Right lobe of liver (tissue), 6 donors: ENCODE results near the gene CTIF. TPM values are rescaled to one million over a fixed set of nuclear protein-coding genes. Genes with fewer than 3 reads are reported as not detected.

Experiments
- ATAC-seq, 4 donors: fragments of 200-7000 bp; cut with Tn5 transposase; one replicate each; pipeline ENCODE4 v1.9.1; 2020; ENCODE audit warnings: mild to moderate bottlenecking in 4 of 4, moderate library complexity in 4 of 4
- DNase-seq, 3 donors: peaks; one replicate each; pipeline ENCODE4 v3.0.0-alpha.2; 2020
- H3K27ac ChIP-seq, 3 donors: fragments of 200-600 bp; one replicate each; pipeline ENCODE4 v1.8.0; 2022
- H3K27me3 ChIP-seq, 2 donors: fragments of 200-600 bp; one replicate each; pipeline ENCODE4 v1.8.0; 2022
- H3K36me3 ChIP-seq, 4 donors: fragments of 200-600 bp; sonication (generic) in 1 of 4; one replicate each; pipeline versions ENCODE4 v1.5.1 to v1.8.0; 2017 to 2022; ENCODE audit warnings: control low read depth in 1 of 4
- H3K4me1 ChIP-seq, 4 donors: fragments of 200-600 bp; sonication (generic) in 1 of 4; one replicate each; pipeline versions ENCODE4 v1.5.1 to v1.8.0; 2017 to 2022; ENCODE audit warnings: control low read depth in 1 of 4
- H3K4me3 ChIP-seq, 3 donors: fragments of 200-600 bp; one replicate each; pipeline ENCODE4 v1.8.0; 2022
- H3K9me3 ChIP-seq, 4 donors: fragments of 200-600 bp; sonication (generic) in 1 of 4; one replicate each; pipeline versions ENCODE4 v1.5.1 to v1.8.0; 2017 to 2022; ENCODE audit warnings: control low read depth in 1 of 4
- POLR2A ChIP-seq: fragments of 450-650 bp; IDR thresholded peaks from one replicate; pipeline ENCODE4 v1.6.1; 2017; ENCODE audit warnings: antibody characterized with exemption, mild to moderate bottlenecking
- WGBS: methylation state at CpG from one replicate; pipeline ENCODE4 v1.1.6; 2018; ENCODE audit warnings: low coverage, low lambda C conversion rate; ENCODE audit not compliant: insufficient coverage; ENCODE audit errors: missing lambda C conversion rate; 5-methylcytosine and 5-hydroxymethylcytosine counted together
- intact Hi-C, 2 donors: fragments of 100-400 bp; cut with DNase I; formaldehyde crosslinking; loops; one replicate each; pipeline versions ENCODE4 v1.11.2 to v1.14.1; 2022
- total RNA-seq, 6 experiments: library from RNA; depleted of rRNA in 2 of 6; stranded (reverse); fragments of >200 nt in 2 of 6; fragmentation: NEBNext Ultra II Directional in 3 of 6; extraction: Animal tissue kit (Norgen Biotek cat#: 25700) in 3 of 6; gene quantifications; one replicate each; pipeline versions ENCODE4 v1.1.0 to v1.2.4, GENCODE V29; 2016 to 2023
- TF ChIP-seq, protein P1 (sequence below), 4 donors: fragments of 200-600 bp in 3 of 4; fragments of 450-650 bp in 1 of 4; IDR thresholded peaks; one replicate each; pipeline versions ENCODE4 v1.5.1 to v1.8.0; 2016 to 2022; ENCODE audit warnings: antibody characterized with exemption in 4 of 4, mild to moderate bottlenecking in 2 of 4
- donor health status: DM: no; HTN: yes; CAD: no.
- donor health status: DM: no; HTN: no; CAD: no.
- donor health status: DM: no; HTN: no; CAD: no.
- donor health status: DM: no; HTN: yes; CAD: no.
- donor health status: DM: no; HTN: yes; CAD: no.

The CTIF gene
- total RNA-seq, 6 experiments from 2014 or later, result 29.0 to 60.6 (median 43.1) TPM

DNA sequence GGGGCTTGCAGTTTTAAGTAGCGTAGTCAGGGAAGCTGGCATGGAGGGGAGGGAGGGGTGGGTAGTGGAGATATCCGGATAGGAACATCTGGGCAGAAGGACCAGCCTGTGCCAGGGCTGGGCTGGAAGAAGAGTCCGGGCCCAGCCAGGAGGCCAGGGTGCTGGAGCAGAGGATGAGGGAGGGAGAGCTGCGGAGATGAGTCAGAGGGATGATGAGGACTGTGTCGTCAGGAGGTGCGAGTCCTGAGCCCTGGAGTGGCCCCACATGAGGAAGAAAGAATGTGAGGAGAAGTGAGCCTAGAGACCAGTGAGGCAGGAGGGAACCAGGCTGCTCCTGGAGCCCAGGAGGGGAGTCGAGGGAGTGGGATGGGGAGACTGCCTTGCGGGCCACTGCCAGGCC is 82.4 kb downstream of the CTIF start:
- Histone ChIP-seq H3K9me3 (no peaks in the 10 kb centered on the region), H3K4me3 (no peak overlapping the region), H3K27ac (no peak overlapping the region), H3K4me1 (no peaks in the 10 kb centered on the region), H3K27me3 (no peaks in the 10 kb centered on the region), H3K36me3 (peaks cover 0 to 34% (median 11%) of the 10 kb centered on the region in 4 donors)
- 89% methylated on average over 7 of the region's 8 CpGs for WGBS
- ATAC-seq, result no peak
- intact Hi-C loops, result no loop called here
- DNase-seq, result no peak
- TF ChIP-seq, protein P1, sequence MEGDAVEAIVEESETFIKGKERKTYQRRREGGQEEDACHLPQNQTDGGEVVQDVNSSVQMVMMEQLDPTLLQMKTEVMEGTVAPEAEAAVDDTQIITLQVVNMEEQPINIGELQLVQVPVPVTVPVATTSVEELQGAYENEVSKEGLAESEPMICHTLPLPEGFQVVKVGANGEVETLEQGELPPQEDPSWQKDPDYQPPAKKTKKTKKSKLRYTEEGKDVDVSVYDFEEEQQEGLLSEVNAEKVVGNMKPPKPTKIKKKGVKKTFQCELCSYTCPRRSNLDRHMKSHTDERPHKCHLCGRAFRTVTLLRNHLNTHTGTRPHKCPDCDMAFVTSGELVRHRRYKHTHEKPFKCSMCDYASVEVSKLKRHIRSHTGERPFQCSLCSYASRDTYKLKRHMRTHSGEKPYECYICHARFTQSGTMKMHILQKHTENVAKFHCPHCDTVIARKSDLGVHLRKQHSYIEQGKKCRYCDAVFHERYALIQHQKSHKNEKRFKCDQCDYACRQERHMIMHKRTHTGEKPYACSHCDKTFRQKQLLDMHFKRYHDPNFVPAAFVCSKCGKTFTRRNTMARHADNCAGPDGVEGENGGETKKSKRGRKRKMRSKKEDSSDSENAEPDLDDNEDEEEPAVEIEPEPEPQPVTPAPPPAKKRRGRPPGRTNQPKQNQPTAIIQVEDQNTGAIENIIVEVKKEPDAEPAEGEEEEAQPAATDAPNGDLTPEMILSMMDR (IDR thresholded peaks at IDR 0.05), result no peak
- TF ChIP-seq POLR2A, result no peak

DNA sequence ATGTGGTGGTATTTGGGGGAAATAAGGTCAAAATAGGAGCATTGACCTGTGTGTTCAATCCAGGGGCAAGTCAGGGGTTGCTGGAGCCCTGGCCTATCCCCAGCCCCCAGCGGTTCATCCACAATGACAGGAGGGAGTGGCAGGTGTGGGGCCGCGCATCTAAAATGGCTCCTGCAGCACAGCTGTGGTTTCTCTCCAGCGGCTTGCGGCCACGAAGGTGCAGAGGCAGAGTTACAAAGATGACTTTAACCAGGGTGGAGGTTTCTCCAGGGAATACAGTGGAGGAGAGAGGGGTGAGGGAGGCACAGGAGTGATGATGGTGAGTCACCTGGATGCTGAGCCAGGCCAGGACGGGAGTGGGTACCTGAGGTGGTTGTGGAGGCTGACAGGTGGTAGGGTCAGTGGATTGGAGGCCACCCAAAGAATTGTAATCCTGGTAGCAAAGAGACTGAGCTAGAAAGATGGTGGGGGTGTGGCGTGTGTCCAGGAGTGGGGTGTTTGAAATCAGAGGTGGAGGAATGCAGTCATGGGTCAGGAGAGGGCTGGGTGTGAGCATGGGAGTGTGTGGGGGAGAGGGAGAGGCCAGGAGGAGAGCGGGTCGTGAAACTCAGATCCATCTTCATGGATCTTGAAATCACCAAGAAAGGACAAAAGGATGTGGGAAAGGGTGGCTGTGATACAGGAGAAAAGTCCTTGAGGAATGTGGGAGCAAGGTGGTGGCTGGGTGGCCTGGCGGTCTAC is 83.2 kb downstream of the CTIF start:
- WGBS, result 80% methylated on average over 10 of the region's 11 CpGs
- Histone ChIP-seq H3K36me3 (peaks cover 0 to 35% (median 11%) of the 10 kb centered on the region in 4 donors), H3K9me3 (no peaks in the 10 kb centered on the region), H3K27me3 (no peaks in the 10 kb centered on the region), H3K4me1 (no peaks in the 10 kb centered on the region), H3K4me3 (no peak overlapping the region), H3K27ac (no peak overlapping the region)
- DNase-seq, result no peak
- ATAC-seq, result no peak
- no peak for TF ChIP-seq POLR2A
- TF ChIP-seq, protein P1 (IDR thresholded peaks at IDR 0.05), result no peak
- intact Hi-C loops, result no loop called here

DNA sequence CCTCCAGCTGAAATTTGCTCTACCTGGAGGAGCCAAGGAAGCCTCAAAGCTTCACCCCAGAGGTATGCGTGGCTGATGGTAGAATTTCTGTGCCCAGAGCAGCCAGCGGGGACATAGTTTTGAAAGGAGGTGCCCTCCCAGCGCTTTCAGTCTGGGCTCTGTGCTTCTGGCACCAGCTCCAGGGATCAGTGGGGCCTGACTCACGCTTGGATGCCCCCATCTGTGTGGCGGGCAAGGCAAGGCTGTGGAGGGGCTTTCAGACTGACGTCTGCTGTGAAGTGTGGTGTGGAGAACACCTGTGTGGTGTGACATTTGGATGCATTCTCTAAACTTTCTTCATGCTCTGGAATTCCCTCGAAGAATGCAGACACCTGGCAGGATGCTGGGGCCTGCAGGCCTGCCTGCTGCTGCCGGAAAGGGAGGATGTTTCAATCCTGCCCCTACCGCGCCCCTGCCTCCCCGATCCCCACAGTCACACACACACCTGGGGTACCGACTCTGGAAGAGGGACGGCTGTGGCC is 84.1 kb downstream of the CTIF start:
- Histone ChIP-seq H3K4me3 (no peak overlapping the region), H3K9me3 (no peaks in the 10 kb centered on the region), H3K4me1 (no peaks in the 10 kb centered on the region), H3K27ac (no peak overlapping the region), H3K36me3 (peaks cover 0 to 35% (median 11%) of the 10 kb centered on the region in 4 donors), H3K27me3 (no peaks in the 10 kb centered on the region)
- WGBS, result 87% methylated on average over 3 of the region's 13 CpGs
- DNase-seq (no peak), ATAC-seq (peak in 1 of 4 donors; percentile 10)
- TF ChIP-seq, protein P1 (IDR thresholded peaks at IDR 0.05), result no peak
- TF ChIP-seq POLR2A, result no peak
- intact Hi-C loops, result no loop called here

DNA sequence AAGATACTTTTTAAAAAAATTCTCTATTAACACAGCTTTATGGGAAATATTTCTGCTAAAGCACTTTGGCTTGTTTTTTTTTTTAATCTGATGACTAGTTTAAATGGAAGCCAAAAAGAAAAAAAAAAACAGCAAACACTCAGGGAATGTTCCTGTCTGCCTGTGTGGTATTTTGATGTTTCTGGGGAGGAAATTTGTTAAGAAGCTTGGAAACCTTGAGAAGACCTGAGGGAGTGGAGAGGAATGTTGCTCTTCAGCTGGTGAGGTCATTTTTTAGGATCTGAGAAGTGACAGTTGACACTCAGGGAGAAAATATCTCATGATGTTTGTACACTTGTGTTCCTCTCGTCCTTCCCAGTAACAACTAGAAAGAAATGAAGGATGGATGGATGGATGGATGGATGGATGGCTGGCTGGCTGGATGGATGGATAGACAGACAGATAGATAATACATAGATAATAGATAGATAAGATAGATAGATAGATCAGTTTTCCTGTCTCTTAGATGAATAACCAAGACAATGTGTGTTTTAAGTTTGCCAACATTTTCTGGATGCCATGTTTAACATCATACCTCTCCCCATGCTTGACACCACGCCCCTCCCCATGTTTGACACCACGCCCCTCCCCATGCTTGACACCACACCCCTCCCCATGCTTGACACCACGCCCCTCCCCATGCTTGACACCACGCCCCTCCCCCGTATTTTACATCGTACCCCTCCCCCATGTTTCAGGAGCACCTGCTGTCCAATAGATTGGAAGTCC is 84.8 kb downstream of the CTIF start:
- no peak overlapping the region for H3K27ac ChIP-seq
- WGBS, result 82% methylated on average over 7 of the region's 7 CpGs
- no peak for ATAC-seq

More for the DNA sequence above, 84.8 kb downstream of the CTIF start:
- H3K36me3 ChIP-seq, result peaks cover 0 to 39% (median 11%) of the 10 kb centered on the region in 4 donors
- H3K4me1 ChIP-seq, result no peaks in the 10 kb centered on the region
- no peak for DNase-seq
- no peak overlapping the region for H3K4me3 ChIP-seq
- intact Hi-C loops, result no loop called here
- TF ChIP-seq POLR2A, result no peak
- TF ChIP-seq, protein P1 (IDR thresholded peaks at IDR 0.05), result no peak
- no peaks in the 10 kb centered on the region for H3K27me3 ChIP-seq
- H3K9me3 ChIP-seq, result no peaks in the 10 kb centered on the region
